ENCODE measurements around the gene HOMEZ. TPM values are rescaled to one million over a fixed set of nuclear protein-coding genes. Genes with fewer than 3 reads are reported as not detected.
A peak's percentile ranks its signal among the peaks of the same experiment; 100 is the strongest.
"Not testable (repeated sequence)": the region's sequence is repeated elsewhere in the genome, so short reads cannot be mapped to it uniquely, and the experiment has no call there.

The HOMEZ gene
- total RNA-seq, 2 donors from 2014 or later, result 4.9 to 5.2 TPM

DNA sequence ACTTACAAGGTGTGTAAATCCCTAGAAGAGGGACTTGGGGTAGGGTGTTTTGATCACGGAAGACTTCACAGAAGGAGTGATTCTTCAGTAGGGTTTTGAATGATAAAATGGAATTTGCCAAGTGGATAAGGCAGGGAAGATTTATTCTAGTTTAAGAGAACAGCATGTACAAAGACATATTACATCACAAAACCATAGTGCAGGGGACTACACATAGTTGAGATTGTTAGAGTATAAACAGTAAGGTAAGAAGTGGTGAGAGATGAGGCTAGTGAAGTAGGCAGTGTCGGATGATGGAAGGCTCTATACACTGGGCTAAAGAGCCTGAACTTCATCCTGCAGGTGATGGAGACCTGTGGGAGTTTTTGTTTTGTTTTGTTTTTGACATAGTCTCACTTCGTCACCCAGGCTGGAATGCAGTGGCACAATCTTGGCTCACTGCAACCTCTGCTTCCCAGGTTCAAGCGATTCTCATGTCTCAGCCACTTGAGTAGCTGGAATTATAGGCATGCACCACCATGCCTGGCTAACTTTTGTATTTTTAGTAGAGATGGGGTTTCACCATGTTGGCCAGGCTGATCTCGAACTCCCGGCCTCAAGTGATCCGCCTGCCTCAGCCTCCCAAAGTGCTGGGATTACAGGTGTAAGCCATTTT lies 44.7 kb downstream of the HOMEZ start:
- intact Hi-C loops (cut with DNase I); DNase-seq (ENCODE audit: low spot score): not testable (repeated sequence)

DNA sequence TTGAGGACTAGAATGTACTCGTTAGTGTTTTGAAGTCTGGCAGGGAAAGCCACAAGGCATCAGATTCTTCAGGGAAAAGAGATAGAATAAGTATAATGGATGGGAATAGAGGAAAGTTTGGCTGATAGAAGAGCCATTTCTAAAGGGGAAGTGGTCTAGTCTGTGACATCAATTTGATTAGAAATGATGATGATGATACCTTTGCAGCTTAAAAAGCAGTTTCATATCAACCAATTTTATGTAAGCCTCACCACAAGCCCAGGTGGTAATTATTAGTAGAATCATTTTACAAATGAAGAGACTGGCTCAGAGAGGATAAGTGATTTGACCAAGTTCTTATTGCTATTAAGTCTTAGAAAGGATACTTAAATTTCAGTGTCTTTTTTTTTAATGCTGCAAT lies 45.3 kb downstream of the HOMEZ start:
- no peak for DNase-seq (ENCODE audit: low spot score)
- intact Hi-C loops (cut with DNase I), result no loop called here

GRCh38 chr14:23237772-23238594 lies 47.9 kb downstream of the HOMEZ start, which contains the start of gene RNF212B:
TSS of gene RNF212B (plus strand) at chr14:23237936. CDS start at chr14:23240346, 2,410 bp downstream.
- intact Hi-C loops (cut with DNase I), result no loop called here
- DNase-seq (ENCODE audit: low spot score), result peak; percentile 96

DNA sequence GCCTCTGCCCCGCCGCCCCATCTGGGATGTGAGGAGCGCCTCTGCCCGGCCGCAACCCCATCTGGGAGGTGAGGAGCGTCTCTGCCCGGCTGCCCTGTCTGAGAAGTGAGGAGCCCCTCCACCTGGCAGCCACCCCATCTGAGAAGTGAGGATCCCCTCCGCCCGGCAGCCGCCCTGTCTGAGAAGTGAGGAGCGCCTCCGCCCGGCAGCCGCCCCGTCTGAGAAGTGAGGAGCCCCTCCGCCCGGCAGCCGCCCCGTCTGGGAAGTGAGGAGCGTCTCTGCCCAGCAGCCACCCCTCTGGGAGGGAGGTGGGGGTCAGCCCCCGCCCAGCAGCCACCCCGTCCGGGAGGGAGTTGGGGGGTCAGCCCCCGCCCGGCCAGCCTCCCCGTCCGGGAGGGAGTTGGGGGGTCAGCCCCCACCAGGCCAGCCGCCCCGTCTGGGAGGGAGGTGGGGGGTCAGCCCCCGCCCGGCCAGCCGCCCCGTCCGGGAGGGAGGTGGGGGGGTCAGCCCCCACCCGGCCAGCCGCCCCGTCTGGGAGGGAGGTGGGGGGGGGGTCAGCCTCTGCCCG lies 53.6 kb downstream of the HOMEZ start:
- DNase-seq (ENCODE audit: low spot score); intact Hi-C loops (cut with DNase I): not testable (repeated sequence)

GRCh38 chr14:23228812-23229211 lies 57.1 kb downstream of the HOMEZ start:
- DNase-seq (ENCODE audit: low spot score), result no peak
- intact Hi-C loops (cut with DNase I), result no loop called here

GRCh38 chr14:23227566-23227965 lies 58.4 kb downstream of the HOMEZ start:
- no peak for DNase-seq (ENCODE audit: low spot score)
- intact Hi-C loops (cut with DNase I), result no loop called here

- intact Hi-C loops (cut with DNase I); DNase-seq (ENCODE audit: low spot score): not testable (repeated sequence)
These were observed 61.0 kb downstream of the HOMEZ start for GRCh38 chr14:23224958-23225357.

Other genes starting within 250 kb of the HOMEZ start
- gene PSMB11, start 243.9 kb downstream of the HOMEZ start, total RNA-seq, result not detected
- 1 to 10 TPM; 1.8 to 2.9 TPM for gene CDH24, start 228.6 kb downstream of the HOMEZ start, total RNA-seq
- 100 to 1,000 TPM in 1 of 2 donors, 10 to 100 TPM in 1; 85.9 to 112 TPM for gene ACIN1, start 191.0 kb downstream of the HOMEZ start, total RNA-seq
- 10 to 100 TPM; 35.2 to 38.7 TPM for gene C14orf119, start 190.6 kb downstream of the HOMEZ start, total RNA-seq
- not detected for gene CIROP, start 181.1 kb downstream of the HOMEZ start, total RNA-seq
- gene CEBPE, start 166.9 kb downstream of the HOMEZ start, total RNA-seq, result under 1 TPM in 1 of 2 donors, not detected in 1; 0.19 TPM
- 10 to 100 TPM; 17.4 to 31.0 TPM for gene SLC7A8, start 102.5 kb downstream of the HOMEZ start, total RNA-seq
- not detected for gene RNF212B, start 48.2 kb downstream of the HOMEZ start, total RNA-seq
- 1 to 10 TPM; 8.5 to 9.1 TPM for gene PPP1R3E, start 16.7 kb upstream of the HOMEZ start, total RNA-seq
- 10 to 100 TPM; 65.6 to 81.7 TPM for gene BCL2L2, start 20.7 kb upstream of the HOMEZ start, total RNA-seq
- 10 to 100 TPM; 67.9 to 79.0 TPM for gene PABPN1, start 35.3 kb upstream of the HOMEZ start, total RNA-seq
- 10 to 100 TPM; 17.7 to 30.6 TPM for gene SLC22A17, start 66.8 kb upstream of the HOMEZ start, total RNA-seq
- gene EFS, start 79.0 kb upstream of the HOMEZ start, total RNA-seq, result 10 to 100 TPM; 19.4 to 20.2 TPM
- not detected for gene IL25, start 86.7 kb upstream of the HOMEZ start, total RNA-seq
- gene CMTM5, start 90.9 kb upstream of the HOMEZ start, total RNA-seq, result under 1 TPM; 0.57 to 0.74 TPM
- gene MYH6, start 122.1 kb upstream of the HOMEZ start, total RNA-seq, result 1 to 10 TPM in 1 of 2 donors, not detected in 1; 1.3 TPM
- not detected for gene MYH7, start 149.5 kb upstream of the HOMEZ start, total RNA-seq
- 10 to 100 TPM; 27.8 to 28.4 TPM for gene NGDN, start 183.6 kb upstream of the HOMEZ start, total RNA-seq

Measured in posterior vena cava (tissue), 2 donors.